ENCODE measurements around the gene C1orf35. TPM values are rescaled to one million over a fixed set of nuclear protein-coding genes. Genes with fewer than 3 reads are reported as not detected.

Gene C1orf35
- total RNA-seq, 1 experiment from 2014 or later, result 31.0 TPM

- Histone ChIP-seq H3K14ac (ENCODE audit: insufficient read depth, low read length) (no peak overlapping the region), H4K91ac (ENCODE audit: insufficient read length, low read depth, low read length) (no peak overlapping the region), H3K27ac (ENCODE audit: insufficient read length, low read depth, low read length) (no peak overlapping the region), H3K79me2 (ENCODE audit: insufficient read depth, low read length) (no peaks in the 10 kb centered on the region), H4K5ac (ENCODE audit: insufficient read length, low read depth, low read length) (no peak overlapping the region), H2BK15ac (ENCODE audit: low read depth, low read length) (no peak overlapping the region), H3K4me2 (ENCODE audit: insufficient read depth, insufficient read length, low read length) (no peak overlapping the region), H4K8ac (replicated peaks; ENCODE audit: insufficient read length, low read depth, low read length) (no peak overlapping the region), H3K4me1 (ENCODE audit: insufficient read depth, low read length) (no peaks in the 10 kb centered on the region), H3K79me1 (ENCODE audit: insufficient read depth, low read depth, low read length, poor library complexity, severe bottlenecking) (no peaks in the 10 kb centered on the region), H3K18ac (ENCODE audit: insufficient read length, low read depth, low read length) (no peak overlapping the region), H3K4ac (ENCODE audit: low read depth, low read length) (no peak overlapping the region), H2BK12ac (ENCODE audit: insufficient read length, low read depth, low read length) (no peak overlapping the region), H2BK120ac (ENCODE audit: low read depth, low read length, poor library complexity, severe bottlenecking) (no peak overlapping the region), H2BK20ac (ENCODE audit: low read depth, low read length, poor library complexity, severe bottlenecking) (no peak overlapping the region), H3T11ph (ENCODE audit: low read length) (no peak overlapping the region), H2BK5ac (ENCODE audit: insufficient read length, low read length) (no peak overlapping the region), H3K23ac (ENCODE audit: insufficient read length, low read depth, low read length) (no peak overlapping the region), H3K27me3 (ENCODE audit: insufficient read depth, low read length) (no peaks in the 10 kb centered on the region; the same call in 1 of the 2 replicates), H4K20me1 (ENCODE audit: control insufficient read depth, insufficient read depth, insufficient read length) (peaks cover 3% of the 10 kb centered on the region), H2AFZ (ENCODE audit: low read length) (no peak overlapping the region), H3K9me3 (ENCODE audit: control insufficient read depth, low read depth, low read length) (no peaks in the 10 kb centered on the region), H2AK5ac (ENCODE audit: insufficient read length, low read length) (no peak overlapping the region), H3K56ac (ENCODE audit: insufficient read length, low read depth, low read length) (no peak overlapping the region), H3K9ac (ENCODE audit: extremely low read depth, insufficient read length, low read length) (no peak overlapping the region), H3K23me2 (ENCODE audit: insufficient read length, low read depth, low read length, poor library complexity, severe bottlenecking) (no peaks in the 10 kb centered on the region)
- Mint-ChIP-seq H3K27ac (peak overlapping the region in 1 of 3 experiments; percentile 90; a peak in 1 of 7 replicates), H3K36me3 (ENCODE audit: insufficient read depth in 1 of 3, low read depth in 3 of 3) (no peaks in the 10 kb centered on the region), H3K4me1 (peaks cover 3 to 9% of the 10 kb centered on the region in 2 experiments; a peak in 2 of 4 replicates), H3K9me3 (no peaks in the 10 kb centered on the region), H3K4me3 (peak overlapping the region in 1 of 2 experiments; percentile 32; a peak in 2 of 5 replicates), H3K27me3 (ENCODE audit: low read depth) (no peaks in the 10 kb centered on the region)
- no peak for DNase-seq
- WGBS (ENCODE audit: extremely low coverage, insufficient read length, low lambda C conversion rate), result no CpG with 5 or more reads among the region's 3 CpGs
- TF ChIP-seq, protein P1, sequence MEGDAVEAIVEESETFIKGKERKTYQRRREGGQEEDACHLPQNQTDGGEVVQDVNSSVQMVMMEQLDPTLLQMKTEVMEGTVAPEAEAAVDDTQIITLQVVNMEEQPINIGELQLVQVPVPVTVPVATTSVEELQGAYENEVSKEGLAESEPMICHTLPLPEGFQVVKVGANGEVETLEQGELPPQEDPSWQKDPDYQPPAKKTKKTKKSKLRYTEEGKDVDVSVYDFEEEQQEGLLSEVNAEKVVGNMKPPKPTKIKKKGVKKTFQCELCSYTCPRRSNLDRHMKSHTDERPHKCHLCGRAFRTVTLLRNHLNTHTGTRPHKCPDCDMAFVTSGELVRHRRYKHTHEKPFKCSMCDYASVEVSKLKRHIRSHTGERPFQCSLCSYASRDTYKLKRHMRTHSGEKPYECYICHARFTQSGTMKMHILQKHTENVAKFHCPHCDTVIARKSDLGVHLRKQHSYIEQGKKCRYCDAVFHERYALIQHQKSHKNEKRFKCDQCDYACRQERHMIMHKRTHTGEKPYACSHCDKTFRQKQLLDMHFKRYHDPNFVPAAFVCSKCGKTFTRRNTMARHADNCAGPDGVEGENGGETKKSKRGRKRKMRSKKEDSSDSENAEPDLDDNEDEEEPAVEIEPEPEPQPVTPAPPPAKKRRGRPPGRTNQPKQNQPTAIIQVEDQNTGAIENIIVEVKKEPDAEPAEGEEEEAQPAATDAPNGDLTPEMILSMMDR (conservative IDR thresholded peaks at IDR 0.05), result no peak
These were observed 49.8 kb upstream of the C1orf35 start for GRCh38 chr1:228152918-228153258.
